Glomerular visceral epithelial cell (primary cell): ENCODE results near the gene DCBLD2.

Experiments used
- DNase-seq: peaks from one replicate; pipeline ENCODE4 v3.0.0-alpha.2; 2016; ENCODE audit errors: extremely low spot score

The DCBLD2 gene

DNA sequence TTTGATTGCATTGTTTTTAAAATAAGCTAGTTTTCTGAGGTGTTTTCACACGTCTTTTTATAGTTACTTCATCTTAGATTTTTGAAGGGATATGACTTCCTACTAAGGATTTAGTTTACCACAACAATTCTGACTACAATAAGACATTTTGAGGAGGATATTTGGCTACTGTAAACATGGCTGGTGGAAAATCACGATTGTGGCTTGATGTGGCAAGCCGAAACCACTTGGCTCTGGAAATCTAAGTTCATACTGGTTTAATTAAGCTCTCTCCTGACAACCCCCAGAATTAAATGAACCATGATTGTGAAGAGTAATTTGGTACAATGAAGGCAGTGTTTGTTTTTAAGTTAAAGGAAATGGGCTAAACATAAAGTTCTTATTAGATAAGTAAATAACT is 107.5 kb downstream of the DCBLD2 start:
- DNase-seq, result no peak

DNA sequence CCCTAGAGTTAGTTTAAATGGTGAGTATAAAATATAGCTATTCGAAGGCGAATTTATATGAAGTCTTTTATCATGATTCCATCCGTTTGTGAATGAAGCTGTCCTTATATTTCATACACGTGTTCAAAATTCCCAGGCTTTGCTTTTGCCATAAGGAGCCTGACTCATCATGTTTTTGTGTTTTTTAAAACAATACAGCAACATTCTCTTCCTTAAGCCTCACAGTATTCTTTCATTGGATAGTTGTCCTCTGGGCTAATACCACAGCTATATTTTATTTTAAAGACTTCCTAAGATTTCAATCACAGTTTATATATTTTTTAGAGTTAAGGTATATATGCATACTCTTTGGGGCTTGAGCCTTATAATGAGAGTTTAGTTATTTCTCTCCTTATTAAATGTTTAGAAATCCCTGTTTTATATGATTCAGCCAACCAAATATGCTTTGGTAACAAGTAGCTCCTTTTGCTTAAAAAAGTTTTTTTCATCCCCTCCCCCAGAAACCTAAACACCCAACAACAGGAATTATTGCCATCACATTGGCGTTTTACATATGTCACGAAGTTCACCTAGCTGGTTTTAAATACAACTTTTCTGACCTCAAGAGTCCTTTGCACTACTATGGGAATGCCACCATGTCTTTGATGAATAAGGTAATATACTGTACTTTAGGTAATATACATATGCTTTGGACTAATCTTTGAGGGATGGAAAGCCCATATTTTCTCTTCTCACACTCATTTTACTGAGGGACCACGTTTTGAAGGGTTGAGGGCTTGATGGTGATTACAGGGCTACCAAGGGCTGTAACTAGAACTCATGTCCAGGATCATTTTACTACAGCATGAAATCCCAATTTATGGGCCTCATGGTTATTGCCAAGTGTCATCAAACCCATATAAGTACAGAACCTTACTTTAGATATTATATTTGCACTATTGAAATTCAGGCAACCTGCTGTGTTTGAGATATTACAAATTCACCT is 109.9 kb downstream of the DCBLD2 start:
- peak; percentile 54 for DNase-seq

DNA sequence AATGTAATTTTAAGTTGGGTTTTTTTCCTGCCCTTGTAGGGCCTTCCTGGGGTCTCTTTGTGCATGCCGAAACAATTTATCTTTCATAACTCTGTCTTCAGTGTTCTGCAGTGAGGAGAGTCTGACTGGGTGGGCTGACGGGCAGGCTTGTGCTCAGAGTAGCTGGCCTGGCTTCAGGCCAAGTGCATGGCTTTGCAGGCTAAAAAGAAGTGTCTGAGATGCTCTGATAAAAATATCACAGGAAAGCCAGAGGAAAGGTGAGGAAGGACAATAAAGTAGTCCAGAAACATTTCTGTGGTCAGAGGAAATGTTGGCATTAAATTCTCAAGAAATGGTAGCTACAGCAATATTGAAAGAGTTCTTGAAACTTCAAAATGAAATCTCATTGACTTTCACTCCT is 112.8 kb downstream of the DCBLD2 start:
- no peak for DNase-seq

DNA sequence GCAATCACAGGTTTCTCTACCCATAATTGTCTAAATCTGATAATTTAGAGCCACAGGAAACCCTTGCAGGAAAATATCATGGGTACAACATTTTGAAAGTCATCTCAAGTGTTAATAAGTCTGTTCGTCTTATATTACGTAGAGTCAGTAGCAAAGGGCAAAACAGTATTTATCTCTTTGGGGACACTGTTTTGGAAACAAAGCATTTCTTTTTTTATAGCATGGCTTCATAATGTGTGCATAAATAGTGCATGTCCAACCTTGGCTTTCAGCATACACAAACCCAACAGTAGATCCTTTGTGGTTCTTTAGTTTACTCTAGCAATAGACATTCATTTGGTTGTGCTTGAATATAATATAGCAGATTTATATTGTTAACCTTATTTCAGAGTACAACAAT is 114.3 kb downstream of the DCBLD2 start:
- no peak for DNase-seq

DNA sequence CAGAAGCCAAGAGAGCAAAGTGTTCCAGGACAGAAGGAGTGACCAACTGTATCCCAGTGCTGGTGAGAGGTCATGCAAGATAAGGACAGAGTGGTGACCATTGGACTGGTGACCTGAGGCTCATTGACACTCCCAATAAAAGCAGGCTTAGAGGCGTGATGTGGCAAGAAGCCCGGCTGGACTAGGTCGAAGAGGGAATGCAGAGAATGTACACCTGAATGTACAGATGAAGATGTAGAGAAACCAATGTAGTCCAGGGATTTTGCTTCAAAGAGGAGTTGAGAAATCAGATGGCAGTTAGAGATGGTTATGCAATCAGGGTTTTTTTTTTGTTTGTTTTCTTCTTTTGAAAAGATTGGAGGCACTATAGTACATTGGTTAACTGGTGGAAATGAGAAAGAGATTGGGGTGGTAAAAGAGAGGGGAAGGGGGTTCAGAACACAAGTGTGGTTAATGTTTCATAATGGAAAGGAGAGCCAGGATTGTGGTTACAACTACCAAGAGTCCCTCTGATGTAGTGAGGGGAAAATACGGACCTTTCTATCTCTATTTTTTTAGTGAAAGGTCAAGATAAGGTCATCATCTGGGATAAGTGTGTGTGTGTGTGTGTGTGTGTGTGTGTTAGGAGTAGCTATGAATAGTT is 115.0 kb downstream of the DCBLD2 start:
- no peak for DNase-seq

DNA sequence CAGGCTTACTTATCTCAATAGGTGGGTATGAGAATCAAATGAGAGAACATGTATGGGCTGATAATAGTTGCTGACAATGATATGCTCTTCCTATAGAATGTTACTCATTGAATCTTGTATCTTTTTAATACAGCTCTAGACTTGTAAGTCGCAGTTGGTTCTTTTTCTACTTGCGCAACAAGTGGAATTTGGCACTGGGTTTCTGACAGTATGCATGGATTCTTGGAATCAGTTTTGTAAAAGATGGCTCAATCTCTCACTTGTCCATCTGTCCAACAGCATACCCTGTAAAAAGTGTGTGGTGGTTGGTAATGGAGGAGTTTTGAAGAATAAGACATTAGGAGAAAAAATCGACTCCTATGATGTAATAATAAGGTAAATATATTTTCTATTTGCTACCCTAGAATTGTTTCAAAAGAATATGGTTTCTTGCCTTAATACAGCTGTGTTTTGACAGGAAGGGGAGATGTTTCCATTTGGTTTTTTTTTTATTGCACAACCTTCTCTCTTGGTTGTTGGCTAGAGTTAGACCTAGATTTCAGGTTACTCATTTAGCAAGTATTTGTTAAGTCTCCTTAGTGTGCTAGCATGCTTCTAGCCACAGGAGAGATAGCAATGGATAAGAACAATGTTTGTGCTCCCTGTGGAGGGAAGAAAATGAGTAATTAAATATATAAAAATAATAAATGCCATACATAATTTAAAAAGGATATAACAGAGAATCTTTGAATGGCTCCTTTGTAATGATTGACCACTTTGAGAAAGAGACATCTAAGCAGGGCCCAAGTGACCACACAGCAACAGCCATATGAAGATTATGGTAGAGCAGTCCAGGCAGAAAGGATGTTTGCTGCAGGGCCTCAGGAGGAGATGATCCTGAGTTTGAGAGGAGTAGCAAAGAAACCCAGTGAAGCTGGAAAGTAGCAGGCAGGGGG is 116.6 kb downstream of the DCBLD2 start:
- DNase-seq, result peak; percentile 69

DNA sequence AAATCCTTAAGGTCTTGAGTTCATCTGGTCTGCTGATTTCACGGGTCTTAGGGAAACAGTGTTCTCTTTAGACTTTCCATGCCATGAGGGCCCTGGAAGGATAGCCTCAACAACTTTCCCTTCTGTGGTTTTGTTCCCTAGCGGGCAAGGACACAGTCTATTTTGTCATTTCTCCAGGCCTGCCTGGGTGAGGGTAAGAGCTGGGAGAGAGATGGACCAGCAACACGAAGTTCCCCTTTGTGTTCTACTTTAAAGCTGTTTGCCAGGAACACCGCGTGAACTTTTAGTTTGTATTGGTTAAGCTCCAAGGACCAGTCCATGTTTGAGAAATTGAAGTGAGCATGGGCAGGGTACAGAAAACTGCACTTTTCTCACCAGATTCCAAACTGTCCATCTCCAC is 117.5 kb downstream of the DCBLD2 start:
- DNase-seq, result no peak

DNA sequence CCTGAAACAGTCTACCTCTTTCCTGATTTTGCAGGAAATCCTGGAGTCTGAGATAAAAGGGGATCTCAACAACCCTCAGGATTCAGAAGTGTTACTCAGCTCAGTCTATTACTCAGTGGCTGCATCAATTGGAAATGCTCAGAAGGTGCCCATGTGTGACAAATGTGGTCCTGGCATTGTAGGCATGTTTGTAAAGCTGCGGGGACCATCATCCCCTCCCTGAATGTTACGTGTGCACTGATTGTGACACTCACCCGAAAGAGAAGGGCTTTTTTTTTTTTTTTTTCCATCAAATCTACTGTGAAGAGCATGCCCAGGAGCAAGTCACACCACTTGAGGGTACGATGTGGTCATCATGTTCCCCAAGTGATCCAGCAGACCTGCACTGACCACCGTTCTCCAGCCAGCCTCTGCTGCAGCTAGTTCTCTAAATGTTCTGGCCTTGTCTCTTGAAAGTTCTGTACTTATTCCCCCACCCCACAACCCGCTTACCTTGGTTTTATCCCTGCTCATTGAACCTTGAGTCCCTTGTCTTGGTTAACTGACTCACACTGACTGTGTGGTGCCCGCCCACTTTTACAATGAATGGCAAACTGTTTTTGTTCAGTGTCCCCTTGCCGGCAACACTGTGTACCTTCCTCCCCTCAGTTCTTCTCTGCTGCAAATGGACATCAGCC is 118.5 kb downstream of the DCBLD2 start:
- DNase-seq, result peak; percentile 74

DNA sequence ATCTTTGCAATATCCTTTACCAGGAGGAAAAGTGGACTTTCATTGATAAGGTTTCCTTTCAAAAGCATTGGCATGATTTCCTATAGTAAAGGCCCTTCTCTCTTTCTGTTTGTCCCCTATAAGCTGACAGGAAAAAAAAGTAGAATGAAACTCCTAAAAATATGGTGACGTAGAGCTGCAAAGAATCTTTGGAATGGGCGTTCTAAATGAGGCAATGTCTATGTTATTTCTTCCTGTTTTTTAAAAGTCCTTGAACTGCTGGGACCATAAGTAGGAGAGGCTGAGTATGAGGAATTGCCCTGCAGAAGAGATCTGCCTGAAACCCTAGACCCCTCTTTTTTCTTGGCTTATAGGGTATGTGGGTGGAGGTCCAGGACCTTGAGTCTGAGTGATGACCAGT is 121.2 kb downstream of the DCBLD2 start:
- DNase-seq, result no peak

DNA sequence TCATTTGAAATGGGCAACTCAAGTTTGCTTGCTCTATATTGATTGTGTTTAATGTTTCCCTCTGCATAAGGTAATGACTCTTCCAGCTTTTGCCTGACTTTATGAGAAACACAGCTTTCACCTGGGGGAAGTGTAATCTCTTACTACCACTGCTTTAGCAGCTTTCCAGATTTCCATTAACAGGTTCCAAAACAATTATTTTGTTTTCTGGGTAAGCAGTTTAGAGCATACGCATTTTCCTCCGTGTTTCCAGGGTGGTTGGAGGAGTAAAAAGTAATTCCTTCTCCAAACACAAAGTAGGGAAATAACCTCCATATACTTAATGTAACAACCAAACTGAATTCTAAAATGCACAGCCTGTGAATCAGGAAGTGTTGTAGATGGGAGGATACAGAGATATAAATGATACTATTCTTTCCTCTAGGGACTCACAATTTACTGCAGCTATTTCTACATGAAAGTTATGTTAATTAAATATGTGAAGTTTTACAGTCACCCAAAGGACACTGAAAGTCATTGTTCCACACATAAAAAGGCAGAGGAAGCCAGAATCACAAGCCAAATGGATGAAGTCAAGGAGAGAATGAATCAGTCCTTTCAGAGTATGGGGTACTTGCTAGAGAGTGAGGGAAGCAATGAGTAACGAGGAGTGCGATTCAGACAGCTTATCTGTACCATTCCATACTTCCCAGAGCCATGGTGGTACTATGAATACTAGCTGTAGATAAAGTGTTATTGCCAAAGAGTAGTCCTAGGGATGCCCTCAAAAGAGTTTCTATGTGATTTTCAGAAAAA is 121.8 kb downstream of the DCBLD2 start:
- DNase-seq, result no peak

DNA sequence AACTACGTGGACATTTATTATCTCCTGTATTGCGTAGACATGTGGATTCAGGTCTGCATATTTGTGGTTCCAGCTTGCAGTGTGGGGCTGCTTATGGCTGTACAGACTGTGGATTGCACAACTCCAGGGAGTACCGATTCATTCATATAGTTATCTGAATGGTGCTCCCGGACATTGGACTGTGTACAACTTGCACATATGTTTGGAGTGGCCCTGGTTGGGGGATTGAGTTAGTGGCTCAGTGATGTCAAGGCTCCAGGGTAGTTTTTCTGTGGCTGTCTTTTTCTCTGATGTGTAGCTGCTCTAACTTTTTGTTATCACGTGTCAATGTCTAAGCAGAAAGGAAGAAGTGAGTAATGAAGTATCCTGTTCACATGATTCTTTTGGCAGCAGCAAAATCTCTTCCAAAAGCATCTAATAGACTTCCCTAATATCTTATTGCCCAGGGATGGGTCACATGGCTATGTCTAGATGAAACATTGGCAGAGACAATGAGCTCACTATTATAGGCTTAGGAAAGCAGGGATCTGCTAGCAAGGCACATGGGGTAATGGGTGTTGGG is 122.6 kb downstream of the DCBLD2 start:
- peak; percentile 70 for DNase-seq

DNA sequence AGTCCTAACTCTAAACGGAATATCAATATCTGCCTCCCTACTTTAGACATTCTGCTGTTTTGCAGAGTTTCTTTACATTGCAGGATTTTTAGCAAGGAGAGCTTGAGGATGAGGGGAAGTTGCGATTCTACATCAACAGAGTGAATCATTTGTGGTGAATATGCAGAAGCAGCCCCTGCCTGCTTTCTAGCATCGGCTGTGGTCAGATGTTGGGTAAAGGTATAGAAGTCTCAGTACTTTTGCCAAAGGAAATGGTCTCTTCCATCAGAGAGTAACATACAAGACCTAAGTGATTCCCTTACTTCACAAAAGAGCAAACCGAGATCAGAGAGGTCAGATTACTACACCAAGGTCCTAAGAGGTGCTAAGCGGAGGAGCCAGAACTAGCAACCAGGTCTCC is 123.1 kb downstream of the DCBLD2 start:
- peak; percentile 46 for DNase-seq

DNA sequence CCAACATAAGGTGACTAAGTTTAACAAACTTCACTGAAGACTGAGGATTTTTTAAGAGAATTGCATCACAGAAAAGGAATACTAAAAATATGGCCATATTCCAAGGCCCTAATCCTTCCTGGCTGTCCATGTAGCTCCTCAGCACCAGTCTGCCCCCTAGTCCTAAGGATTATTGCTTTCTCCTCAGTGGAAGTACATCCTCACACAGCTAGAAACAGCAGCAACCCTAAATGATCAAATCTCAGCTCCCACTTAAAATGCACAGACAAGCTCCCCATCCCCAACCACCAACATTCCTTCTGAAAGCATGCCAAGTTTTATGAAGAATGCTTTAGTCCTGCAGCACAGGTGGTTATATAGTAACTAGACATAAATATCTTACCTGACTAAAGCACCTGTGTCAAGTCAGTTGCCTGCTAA is 123.7 kb downstream of the DCBLD2 start:
- no peak for DNase-seq

DNA sequence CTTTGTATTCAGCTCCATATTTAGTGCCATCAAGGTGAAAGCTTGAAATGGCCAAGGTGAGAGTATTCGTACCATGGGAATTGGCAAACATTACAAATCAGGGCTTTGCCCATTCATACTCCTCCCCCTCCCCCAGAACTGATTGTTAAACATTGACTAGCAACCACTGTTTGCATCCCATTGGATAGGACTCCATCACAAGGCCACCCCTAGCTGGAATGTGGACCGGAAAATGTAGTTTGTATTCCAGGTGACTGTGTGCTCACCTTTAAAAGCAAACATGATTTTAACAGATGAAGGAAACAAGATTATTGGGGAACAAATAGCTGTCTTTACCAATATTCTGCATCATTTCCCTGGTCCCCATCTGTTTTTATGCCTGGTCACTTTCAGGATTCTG is 124.2 kb downstream of the DCBLD2 start:
- DNase-seq, result no peak

DNA sequence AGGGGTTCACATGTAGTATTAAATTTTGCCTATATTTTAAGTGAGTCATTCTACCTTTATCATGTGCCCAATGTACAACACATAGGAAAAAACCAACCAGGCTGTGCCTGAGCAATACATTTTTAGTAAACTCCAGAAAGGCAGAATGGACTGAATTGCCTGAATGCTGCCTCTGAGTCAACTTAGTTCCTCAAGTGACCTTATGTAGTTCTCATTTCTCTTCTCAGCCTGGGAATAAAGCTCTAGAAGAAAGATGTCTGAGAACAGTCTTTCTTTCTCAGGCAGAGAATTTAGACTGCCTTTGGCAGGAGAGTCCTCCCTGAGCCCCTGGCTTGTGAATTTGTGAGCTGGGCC is 125.4 kb downstream of the DCBLD2 start:
- no peak for DNase-seq

DNA sequence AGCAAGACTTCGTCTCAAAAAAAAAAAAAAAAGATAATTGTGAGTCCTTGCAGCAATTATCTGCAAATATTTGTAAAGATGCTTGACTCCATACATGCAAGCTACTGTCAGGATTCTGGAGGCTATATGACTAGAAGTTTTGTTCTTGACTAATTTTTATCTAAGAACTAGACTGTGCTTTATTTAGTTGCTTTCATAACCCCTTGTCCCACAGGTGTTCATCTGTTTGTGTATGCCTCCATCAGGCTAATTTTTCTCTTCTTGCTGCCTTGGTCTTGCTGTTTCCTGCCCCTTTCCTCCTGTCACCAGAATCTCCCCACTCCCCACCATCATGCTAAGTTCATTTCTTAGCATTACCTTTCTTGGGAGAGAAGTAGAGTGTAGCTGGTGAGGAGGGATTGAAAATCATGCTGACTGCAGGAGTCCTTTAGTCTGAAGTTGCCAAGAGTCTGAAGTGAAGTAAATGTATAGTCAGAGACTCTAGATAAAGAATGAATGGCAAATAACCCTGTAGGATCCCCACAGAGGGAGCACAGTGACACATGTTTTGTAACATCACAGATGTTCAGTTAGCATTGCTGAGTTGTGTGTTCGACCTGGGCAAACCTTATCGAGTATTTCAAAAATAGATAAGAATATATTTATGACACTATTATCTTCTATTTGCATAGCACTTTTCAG is 125.9 kb downstream of the DCBLD2 start:
- no peak for DNase-seq

DNA sequence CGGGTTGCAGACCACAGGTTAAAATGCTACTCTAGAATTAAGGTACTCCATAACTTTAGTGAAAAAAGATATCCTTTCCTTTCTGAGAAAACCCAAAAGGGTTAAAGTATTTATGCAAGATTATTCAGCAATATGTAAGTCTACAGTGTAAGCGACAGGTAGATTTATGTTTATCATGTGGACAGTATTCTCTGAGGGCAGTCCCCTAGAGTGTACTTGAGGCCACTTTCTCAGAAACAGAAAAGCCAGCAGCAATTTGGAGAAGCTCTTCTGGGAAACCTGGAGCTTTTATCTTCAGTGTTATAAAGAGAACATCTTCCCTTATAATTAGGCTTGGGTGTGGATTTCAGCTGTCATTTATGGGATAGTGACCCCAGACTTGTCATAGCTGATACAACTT is 129.5 kb downstream of the DCBLD2 start:
- no peak for DNase-seq

DNA sequence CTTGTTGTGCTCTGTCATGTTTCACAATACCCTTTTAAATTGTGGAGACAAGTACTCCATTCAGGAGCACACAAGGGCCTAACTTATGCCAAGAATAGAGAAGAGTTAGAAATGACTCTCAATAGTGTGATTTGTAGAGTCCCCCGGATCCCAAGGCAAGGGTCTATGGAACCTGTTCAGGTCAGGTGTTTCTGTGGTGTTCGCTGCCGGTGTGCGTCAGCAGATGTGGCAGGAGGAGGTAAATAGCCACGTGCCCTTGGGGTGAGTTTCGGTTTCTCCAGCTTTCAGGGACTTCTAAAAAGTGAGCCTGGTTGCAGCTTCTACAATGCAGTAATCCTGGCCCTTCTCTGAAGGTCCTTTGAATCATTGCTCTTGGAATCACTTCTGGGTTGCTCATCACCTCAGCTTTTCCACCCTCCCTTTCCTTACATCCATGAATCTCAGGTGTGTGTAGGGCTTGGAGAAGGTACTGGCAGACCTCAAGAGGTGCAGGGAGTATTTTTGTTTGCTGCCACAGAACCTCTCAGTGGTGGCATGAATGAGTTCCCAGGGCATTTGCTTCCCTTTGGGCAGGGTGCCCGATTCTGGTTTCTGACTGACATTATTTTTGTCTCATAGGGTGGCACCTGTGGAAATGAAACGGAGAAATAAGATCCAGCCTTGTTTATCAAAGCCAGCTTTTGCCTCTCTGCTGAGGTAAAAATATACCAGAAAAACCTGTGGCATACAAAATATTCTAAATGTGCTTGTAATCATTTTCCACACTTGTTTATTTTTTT is 131.0 kb downstream of the DCBLD2 start:
- no peak for DNase-seq

DNA sequence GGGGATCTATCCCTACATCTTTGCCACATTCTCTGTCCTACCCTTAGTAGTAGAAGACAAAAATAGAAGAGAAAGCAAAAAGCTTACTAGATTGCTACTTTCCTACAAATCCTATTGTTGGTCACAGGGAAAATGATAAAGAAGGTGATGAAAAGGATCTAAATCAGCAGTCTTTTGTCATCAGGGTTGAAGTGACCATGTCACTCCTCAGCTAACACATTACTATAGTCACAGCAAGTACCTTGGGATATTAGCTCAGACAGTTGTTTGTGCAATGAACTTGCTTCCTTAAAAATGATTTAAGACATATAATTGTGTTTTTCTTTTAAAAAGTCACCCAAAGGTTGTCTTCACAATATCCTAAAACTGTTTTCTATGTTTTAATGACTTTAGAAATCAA is 132.0 kb downstream of the DCBLD2 start:
- DNase-seq, result no peak
